ENCODE measurements around the gene WDR82. TPM values are rescaled to one million over a fixed set of nuclear protein-coding genes. Genes with fewer than 3 reads are reported as not detected.

Gene WDR82
- total RNA-seq, 1 donor from 2014 or later, result 93.1 TPM

DNA sequence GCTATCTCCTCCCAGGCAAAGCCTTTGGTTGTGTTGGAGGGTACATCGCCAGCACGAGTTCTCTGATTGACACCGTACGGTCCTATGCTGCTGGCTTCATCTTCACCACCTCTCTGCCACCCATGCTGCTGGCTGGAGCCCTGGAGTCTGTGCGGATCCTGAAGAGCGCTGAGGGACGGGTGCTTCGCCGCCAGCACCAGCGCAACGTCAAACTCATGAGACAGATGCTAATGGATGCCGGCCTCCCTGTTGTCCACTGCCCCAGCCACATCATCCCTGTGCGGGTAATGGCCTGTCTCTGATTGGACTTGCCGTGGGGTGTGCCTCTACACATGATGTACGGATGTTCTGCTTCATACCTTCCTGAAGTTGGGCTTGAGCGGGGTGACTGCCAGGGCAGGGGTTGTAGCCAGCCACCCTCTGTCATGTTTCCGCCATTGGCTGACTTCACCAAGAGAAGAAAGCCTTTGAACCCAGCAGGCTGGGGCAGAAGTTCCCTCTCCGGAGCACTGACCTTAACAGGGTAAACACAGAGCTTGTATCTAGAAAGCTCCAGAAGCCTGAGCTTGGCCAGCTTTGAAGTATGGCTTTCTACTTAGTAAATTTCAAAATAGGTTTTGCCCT lies 67.1 kb downstream of the WDR82 start:
- no peaks in the 10 kb centered on the region for H3K9me3 Mint-ChIP-seq (ENCODE audit: low read depth)
- no peak for TF ChIP-seq CTCF (IDR thresholded peaks at IDR 0.05; ENCODE audit: unreplicated experiment)
- peaks cover 40% of the 10 kb centered on the region for H3K36me3 Mint-ChIP-seq (ENCODE audit: insufficient read depth)
- H3K4me1 Mint-ChIP-seq (ENCODE audit: low read depth), result no peaks in the 10 kb centered on the region
- H3K27me3 Mint-ChIP-seq, result no peaks in the 10 kb centered on the region
- no peak overlapping the region for H3K27ac Mint-ChIP-seq
- no peak for DNase-seq (ENCODE audit: low spot score, unreplicated experiment)
- H3K4me3 Mint-ChIP-seq (ENCODE audit: low read depth), result no peak overlapping the region

GRCh38 chr3:52210550-52211046 lies 67.9 kb downstream of the WDR82 start:
- no peak for DNase-seq (ENCODE audit: low spot score, unreplicated experiment)
- no peak for TF ChIP-seq CTCF (IDR thresholded peaks at IDR 0.05; ENCODE audit: unreplicated experiment)
- H3K27ac Mint-ChIP-seq, result no peak overlapping the region
- no peaks in the 10 kb centered on the region for H3K9me3 Mint-ChIP-seq (ENCODE audit: low read depth)
- no peaks in the 10 kb centered on the region for H3K27me3 Mint-ChIP-seq
- H3K4me3 Mint-ChIP-seq (ENCODE audit: low read depth), result no peak overlapping the region
- H3K36me3 Mint-ChIP-seq (ENCODE audit: insufficient read depth), result peaks cover 43% of the 10 kb centered on the region
- H3K4me1 Mint-ChIP-seq (ENCODE audit: low read depth), result no peaks in the 10 kb centered on the region

- no peaks in the 10 kb centered on the region for H3K9me3 Mint-ChIP-seq (ENCODE audit: low read depth)
- no peak for TF ChIP-seq CTCF (IDR thresholded peaks at IDR 0.05; ENCODE audit: unreplicated experiment)
- no peak overlapping the region for H3K27ac Mint-ChIP-seq
- H3K4me3 Mint-ChIP-seq (ENCODE audit: low read depth), result no peak overlapping the region
- H3K36me3 Mint-ChIP-seq (ENCODE audit: insufficient read depth), result peaks cover 41% of the 10 kb centered on the region
- no peak for DNase-seq (ENCODE audit: low spot score, unreplicated experiment)
- H3K27me3 Mint-ChIP-seq, result no peaks in the 10 kb centered on the region
- H3K4me1 Mint-ChIP-seq (ENCODE audit: low read depth), result no peaks in the 10 kb centered on the region
Observed at GRCh38 chr3:52210037-52210436, 68.4 kb downstream of the WDR82 start.

GRCh38 chr3:52208556-52208955 lies 69.9 kb downstream of the WDR82 start:
- H3K27me3 Mint-ChIP-seq, result no peaks in the 10 kb centered on the region
- H3K9me3 Mint-ChIP-seq (ENCODE audit: low read depth), result no peaks in the 10 kb centered on the region
- TF ChIP-seq CTCF (IDR thresholded peaks at IDR 0.05; ENCODE audit: unreplicated experiment), result no peak
- H3K4me1 Mint-ChIP-seq (ENCODE audit: low read depth), result no peaks in the 10 kb centered on the region
- no peak overlapping the region for H3K4me3 Mint-ChIP-seq (ENCODE audit: low read depth)
- DNase-seq (ENCODE audit: low spot score, unreplicated experiment), result no peak
- H3K36me3 Mint-ChIP-seq (ENCODE audit: insufficient read depth), result peaks cover 45% of the 10 kb centered on the region
- no peak overlapping the region for H3K27ac Mint-ChIP-seq

- peaks cover 40% of the 10 kb centered on the region for H3K36me3 Mint-ChIP-seq (ENCODE audit: insufficient read depth)
- no peaks in the 10 kb centered on the region for H3K27me3 Mint-ChIP-seq
- H3K4me1 Mint-ChIP-seq (ENCODE audit: low read depth), result no peaks in the 10 kb centered on the region
- H3K9me3 Mint-ChIP-seq (ENCODE audit: low read depth), result no peaks in the 10 kb centered on the region
- no peak for TF ChIP-seq CTCF (IDR thresholded peaks at IDR 0.05; ENCODE audit: unreplicated experiment)
- H3K27ac Mint-ChIP-seq, result no peak overlapping the region
- no peak for DNase-seq (ENCODE audit: low spot score, unreplicated experiment)
- H3K4me3 Mint-ChIP-seq (ENCODE audit: low read depth), result no peak overlapping the region
Observed at GRCh38 chr3:52205727-52206372, 72.6 kb downstream of the WDR82 start.

Small RNAs within 50 kb of the gene (microRNA-seq; reads per million reads assigned to microRNA genes)
- 40.0 reads per million, percentile 42 among the genes with 10 or more reads in this experiment for gene MIR135A1 (ENCODE audit: borderline number of aligned reads, unreplicated experiment)
- 572 reads per million, percentile 74 among the genes with 10 or more reads in this experiment for gene MIRLET7G (ENCODE audit: borderline number of aligned reads, unreplicated experiment)

Other genes starting within 250 kb of the WDR82 start
- 10.1 and 10.3 TPM in 2 replicates for gene DUSP7, start 222.1 kb downstream of the WDR82 start, total RNA-seq
- gene POC1A, start 124.2 kb downstream of the WDR82 start, total RNA-seq, result 14.4 and 14.5 TPM in 2 replicates
- gene ALAS1, start 80.5 kb downstream of the WDR82 start, total RNA-seq, result 29.5 and 32.2 TPM in 2 replicates
- gene TLR9, start 53.0 kb downstream of the WDR82 start, total RNA-seq, result not detected in 2 replicates
- 27.6 and 31.5 TPM in 2 replicates for gene TWF2, start 39.5 kb downstream of the WDR82 start, total RNA-seq
- 6.1 and 6.7 TPM in 2 replicates for gene PPM1M, start 32.9 kb downstream of the WDR82 start, total RNA-seq
- 52.5 and 53.6 TPM in 2 replicates for gene GLYCTK, start 9.2 kb upstream of the WDR82 start, total RNA-seq
- gene DNAH1, start 37.7 kb upstream of the WDR82 start, total RNA-seq, result 11.6 and 14.0 TPM in 2 replicates
- gene BAP1, start 131.4 kb upstream of the WDR82 start, total RNA-seq, result 89.8 and 107 TPM in 2 replicates
- gene PHF7, start 132.0 kb upstream of the WDR82 start, total RNA-seq, result 4.6 and 5.5 TPM in 2 replicates
- 0.79 and 1.1 TPM in 2 replicates for gene SEMA3G, start 166.5 kb upstream of the WDR82 start, total RNA-seq
- gene TNNC1, start 175.4 kb upstream of the WDR82 start, total RNA-seq, result 3.3 and 3.6 TPM in 2 replicates
- gene NISCH, start 177.0 kb upstream of the WDR82 start, total RNA-seq, result 199 and 214 TPM in 2 replicates
- gene STAB1, start 216.7 kb upstream of the WDR82 start, total RNA-seq, result 0.27 and 0.46 TPM in 2 replicates

Data from progenitor cell of endocrine pancreas (in vitro differentiated cells).